ENCODE results near the gene DNAJC16. TPM values are rescaled to one million over a fixed set of nuclear protein-coding genes. Genes with fewer than 3 reads are reported as not detected.

The DNAJC16 gene
- total RNA-seq, 1 experiment from 2014 or later: 15.1 TPM

DNA sequence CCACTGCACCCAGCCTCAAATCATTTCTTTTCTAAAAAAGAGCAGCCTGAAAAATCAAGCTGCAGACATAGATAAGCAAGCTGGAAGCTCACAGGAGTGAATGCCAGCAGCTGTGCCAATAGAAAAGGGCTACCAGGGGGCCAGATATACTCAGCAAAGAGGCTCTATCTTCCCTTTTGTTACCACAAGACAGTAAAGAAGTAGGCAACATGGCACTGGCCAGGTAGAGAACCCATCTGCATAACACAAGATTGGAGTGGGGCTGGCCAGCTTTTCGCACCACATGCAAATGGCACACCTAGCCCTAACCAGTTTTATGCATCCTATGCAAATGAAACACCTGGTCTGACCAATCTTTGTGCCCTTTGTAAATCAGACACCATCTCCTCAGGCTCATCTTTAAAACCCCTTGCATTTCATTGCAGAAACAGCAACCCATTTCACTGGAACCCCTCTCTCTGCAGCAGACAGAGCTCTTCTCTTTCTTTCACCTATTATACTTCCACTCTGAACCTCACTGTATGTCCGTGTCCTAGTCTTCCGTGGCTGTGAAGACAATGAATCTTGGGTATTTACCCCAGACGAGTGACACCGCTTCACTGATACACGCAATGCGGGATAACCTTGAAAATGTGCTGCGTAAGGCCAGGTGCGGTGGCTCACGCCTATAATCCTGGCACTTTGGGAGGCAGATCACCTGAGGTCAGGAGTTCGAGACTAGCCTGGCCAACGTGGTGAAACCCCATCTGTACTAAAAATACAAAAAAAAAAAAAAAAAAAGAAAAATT, 17.8 kb upstream of the DNAJC16 start:
- intact Hi-C loops (cut with micrococcal nuclease; ENCODE audit: unreplicated experiment): no loop called here
- H3K9me3 ChIP-seq: no peaks in the 10 kb centered on the region
- Mint-ChIP-seq H3K9me3 (ENCODE audit: unreplicated experiment) (no peaks in the 10 kb centered on the region), H3K36me3 (ENCODE audit: insufficient read depth, unreplicated experiment) (no peaks in the 10 kb centered on the region), H3K4me1 (ENCODE audit: low read depth, unreplicated experiment) (no peaks in the 10 kb centered on the region), H3K27me3 (ENCODE audit: insufficient read depth, unreplicated experiment) (no peaks in the 10 kb centered on the region), H3K4me3 (ENCODE audit: unreplicated experiment) (no peak overlapping the region), H3K27ac (ENCODE audit: unreplicated experiment) (no peak overlapping the region)
- no peak for DNase-seq
- TF ChIP-seq, protein P1, sequence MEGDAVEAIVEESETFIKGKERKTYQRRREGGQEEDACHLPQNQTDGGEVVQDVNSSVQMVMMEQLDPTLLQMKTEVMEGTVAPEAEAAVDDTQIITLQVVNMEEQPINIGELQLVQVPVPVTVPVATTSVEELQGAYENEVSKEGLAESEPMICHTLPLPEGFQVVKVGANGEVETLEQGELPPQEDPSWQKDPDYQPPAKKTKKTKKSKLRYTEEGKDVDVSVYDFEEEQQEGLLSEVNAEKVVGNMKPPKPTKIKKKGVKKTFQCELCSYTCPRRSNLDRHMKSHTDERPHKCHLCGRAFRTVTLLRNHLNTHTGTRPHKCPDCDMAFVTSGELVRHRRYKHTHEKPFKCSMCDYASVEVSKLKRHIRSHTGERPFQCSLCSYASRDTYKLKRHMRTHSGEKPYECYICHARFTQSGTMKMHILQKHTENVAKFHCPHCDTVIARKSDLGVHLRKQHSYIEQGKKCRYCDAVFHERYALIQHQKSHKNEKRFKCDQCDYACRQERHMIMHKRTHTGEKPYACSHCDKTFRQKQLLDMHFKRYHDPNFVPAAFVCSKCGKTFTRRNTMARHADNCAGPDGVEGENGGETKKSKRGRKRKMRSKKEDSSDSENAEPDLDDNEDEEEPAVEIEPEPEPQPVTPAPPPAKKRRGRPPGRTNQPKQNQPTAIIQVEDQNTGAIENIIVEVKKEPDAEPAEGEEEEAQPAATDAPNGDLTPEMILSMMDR (IDR thresholded peaks at IDR 0.05; ENCODE audit: insufficient read depth in 1 of 2, low read depth in 1 of 2, low read length in 1 of 2, severe bottlenecking in 1 of 2, unreplicated experiment in 1 of 2): no peak
- BruUV-seq (replicated peaks): no TSS peak
- H3K4me3 ChIP-seq (ENCODE audit: low read depth, low read length): no peak overlapping the region
- H3K27me3 ChIP-seq (replicated peaks; ENCODE audit: control insufficient read depth, insufficient read depth, low read length): no peaks in the 10 kb centered on the region
- no peaks in the 10 kb centered on the region for H3K36me3 ChIP-seq (ENCODE audit: control insufficient read depth, insufficient read depth, low read length)
- ChIA-PET POLR2A (no interaction called here), CTCF (interaction anchor here (0.6 kb wide), 1 partner anchor 1116 kb away, joined by 6 read pairs; no protein-coding TSS in a partner anchor)
- no peaks in the 10 kb centered on the region for H3K4me1 ChIP-seq

DNA sequence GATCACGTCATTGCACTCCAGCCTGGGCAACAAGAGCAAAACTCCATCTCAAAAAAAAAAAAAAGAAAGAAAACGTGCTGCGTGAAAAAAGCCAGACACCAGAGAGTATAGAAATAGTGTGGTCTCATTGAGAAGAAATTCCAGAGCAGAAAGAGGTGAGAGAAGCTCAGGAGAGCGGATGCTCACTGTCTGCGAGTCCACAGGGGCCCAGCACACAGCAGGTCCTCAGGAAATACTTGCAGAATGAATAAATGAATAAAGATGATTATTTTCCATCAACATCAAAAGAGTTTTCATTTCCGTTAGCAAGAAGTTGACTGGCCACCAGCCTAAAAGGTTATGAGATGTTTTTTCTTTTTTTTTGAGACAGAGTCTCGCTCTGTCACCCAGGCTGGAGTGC, 17.1 kb upstream of the DNAJC16 start:
- Mint-ChIP-seq H3K4me3 (ENCODE audit: unreplicated experiment) (no peak overlapping the region), H3K4me1 (ENCODE audit: low read depth, unreplicated experiment) (no peaks in the 10 kb centered on the region), H3K36me3 (ENCODE audit: insufficient read depth, unreplicated experiment) (no peaks in the 10 kb centered on the region), H3K27me3 (ENCODE audit: insufficient read depth, unreplicated experiment) (no peaks in the 10 kb centered on the region), H3K9me3 (ENCODE audit: unreplicated experiment) (no peaks in the 10 kb centered on the region), H3K27ac (ENCODE audit: unreplicated experiment) (no peak overlapping the region)
- POLR2A ChIA-PET: no interaction called here
- Histone ChIP-seq H3K27me3 (replicated peaks; ENCODE audit: control insufficient read depth, insufficient read depth, low read length) (no peaks in the 10 kb centered on the region), H3K9me3 (no peaks in the 10 kb centered on the region), H3K4me1 (no peaks in the 10 kb centered on the region), H3K4me3 (ENCODE audit: low read depth, low read length) (no peak overlapping the region), H3K36me3 (ENCODE audit: control insufficient read depth, insufficient read depth, low read length) (no peaks in the 10 kb centered on the region)
- BruUV-seq (replicated peaks): no TSS peak
- no peak for DNase-seq
- intact Hi-C loops (cut with micrococcal nuclease; ENCODE audit: unreplicated experiment): no loop called here
- CTCF ChIA-PET: no interaction called here
- TF ChIP-seq, protein P1 (IDR thresholded peaks at IDR 0.05; ENCODE audit: insufficient read depth in 1 of 2, low read depth in 1 of 2, low read length in 1 of 2, severe bottlenecking in 1 of 2, unreplicated experiment in 1 of 2): no peak

DNA sequence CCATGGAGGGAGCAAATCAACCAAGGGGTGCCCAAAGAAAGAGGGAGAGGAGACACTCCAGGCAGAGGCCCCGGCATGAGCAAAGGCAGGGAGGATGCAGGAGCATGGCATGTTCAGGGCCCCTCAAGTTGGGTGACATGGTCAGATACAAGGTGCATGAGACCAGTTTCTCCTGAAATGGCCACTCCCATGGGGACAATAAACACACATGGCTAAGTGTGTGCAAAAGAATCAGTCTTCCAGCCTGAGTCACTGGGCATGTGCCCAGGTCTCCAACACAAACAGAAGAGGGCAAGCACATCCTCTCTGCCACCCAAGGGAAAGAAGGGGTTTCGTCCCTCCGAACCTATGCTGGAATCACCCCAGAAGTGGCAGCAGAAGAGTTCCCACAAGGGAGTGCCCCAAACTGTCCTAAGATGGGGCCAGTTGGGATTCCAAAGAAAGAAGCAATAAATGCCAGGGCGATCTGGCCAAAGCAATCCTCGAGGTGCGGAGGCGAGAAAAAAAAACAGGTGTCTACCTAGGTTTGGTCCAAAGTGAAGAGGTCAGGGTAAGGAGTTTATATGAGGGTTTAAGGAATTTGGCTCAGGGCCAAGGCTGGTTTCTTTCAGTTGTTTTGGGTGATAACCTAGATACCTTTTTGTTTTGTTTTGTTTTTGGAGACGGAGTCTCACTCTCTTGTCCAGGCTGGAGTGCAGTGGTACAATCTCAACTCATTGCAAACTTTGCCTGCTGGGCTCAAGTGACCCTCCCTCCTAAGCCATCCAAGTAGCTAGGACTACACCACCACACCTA, 15.8 kb upstream of the DNAJC16 start:
- CTCF ChIA-PET: no interaction called here
- Mint-ChIP-seq H3K4me3 (ENCODE audit: unreplicated experiment) (no peak overlapping the region), H3K4me1 (ENCODE audit: low read depth, unreplicated experiment) (no peaks in the 10 kb centered on the region), H3K9me3 (ENCODE audit: unreplicated experiment) (no peaks in the 10 kb centered on the region), H3K27me3 (ENCODE audit: insufficient read depth, unreplicated experiment) (no peaks in the 10 kb centered on the region), H3K27ac (ENCODE audit: unreplicated experiment) (no peak overlapping the region), H3K36me3 (ENCODE audit: insufficient read depth, unreplicated experiment) (no peaks in the 10 kb centered on the region)
- intact Hi-C loops (cut with micrococcal nuclease; ENCODE audit: unreplicated experiment): no loop called here
- DNase-seq: no peak
- POLR2A ChIA-PET: no interaction called here
- no peaks in the 10 kb centered on the region for H3K4me1 ChIP-seq
- no peak overlapping the region for H3K4me3 ChIP-seq (ENCODE audit: low read depth, low read length)
- H3K27me3 ChIP-seq (replicated peaks; ENCODE audit: control insufficient read depth, insufficient read depth, low read length): no peaks in the 10 kb centered on the region
- no TSS peak for BruUV-seq (replicated peaks)
- TF ChIP-seq, protein P1 (IDR thresholded peaks at IDR 0.05; ENCODE audit: insufficient read depth in 1 of 2, low read depth in 1 of 2, low read length in 1 of 2, severe bottlenecking in 1 of 2, unreplicated experiment in 1 of 2): no peak
- no peaks in the 10 kb centered on the region for H3K9me3 ChIP-seq
- H3K36me3 ChIP-seq (ENCODE audit: control insufficient read depth, insufficient read depth, low read length): no peaks in the 10 kb centered on the region

All from Caco-2 (cell line).